CD14-positive monocyte (primary cell): ENCODE measurements around the gene MTMR3. TPM values are rescaled to one million over a fixed set of nuclear protein-coding genes. Genes with fewer than 3 reads are reported as not detected.

ENCODE experiments used
- DNase-seq, 3 donors: peaks; one replicate each; pipeline ENCODE4 v3.0.0-alpha.2; 2011 to 2022
- H2AFZ ChIP-seq: 2 replicates; pipeline ENCODE4 v1.6.0; 2012; ENCODE audit warnings: mild to moderate bottlenecking, low read depth, low read length, inconsistent platforms; ENCODE audit not compliant: insufficient read depth, poor library complexity, severe bottlenecking
- H3K27ac ChIP-seq, 2 donors: 1 replicate in 1 of 2; 2 replicates in 1 of 2; pipeline ENCODE4 v1.5.1; 2012 to 2013; ENCODE audit warnings: low read length in 2 of 2, control low read depth in 1 of 2, inconsistent platforms in 1 of 2, low read depth in 1 of 2, mild to moderate bottlenecking in 1 of 2
- H3K27me3 ChIP-seq, 2 donors: one replicate each; pipeline versions ENCODE4 v1.6.0 to v1.6.1; 2011 to 2013; ENCODE audit warnings: low read length in 2 of 2; ENCODE audit not compliant: control insufficient read depth in 2 of 2, insufficient read depth in 2 of 2
- H3K36me3 ChIP-seq, 2 donors: replicated peaks in 1 of 2; 1 replicate in 1 of 2; 2 replicates in 1 of 2; pipeline versions ENCODE4 v1.5.1 to v1.6.1; 2012 to 2013; ENCODE audit warnings: low read length in 2 of 2, control low read depth in 1 of 2, inconsistent platforms in 1 of 2, mild to moderate bottlenecking in 1 of 2; ENCODE audit not compliant: insufficient read depth in 2 of 2, control insufficient read depth in 1 of 2
- H3K4me1 ChIP-seq, 2 donors: 1 replicate in 1 of 2; 2 replicates in 1 of 2; pipeline versions ENCODE4 v1.5.1 to v1.6.1; 2012 to 2013; ENCODE audit warnings: low read length in 2 of 2, control low read depth in 1 of 2, inconsistent platforms in 1 of 2, mild to moderate bottlenecking in 1 of 2, moderate library complexity in 1 of 2; ENCODE audit not compliant: insufficient read depth in 2 of 2, control insufficient read depth in 1 of 2
- H3K4me2 ChIP-seq: replicated peaks from 2 replicates; pipeline ENCODE3; 2012; ENCODE audit warnings: low read length, moderate library complexity, mild to moderate bottlenecking; ENCODE audit not compliant: poor library complexity, severe bottlenecking; ENCODE audit errors: extremely low read depth
- H3K4me3 ChIP-seq, 3 experiments: fragments of 200-600 bp in 1 of 3; sonication (generic) in 1 of 3; replicated peaks in 1 of 3; 1 replicate in 2 of 3; 2 replicates in 1 of 3; pipeline ENCODE4 v1.5.1; 2011 to 2013; ENCODE audit warnings: low read length in 3 of 3, mild to moderate bottlenecking in 3 of 3, control low read depth in 2 of 3, low read depth in 2 of 3, inconsistent platforms in 1 of 3, moderate library complexity in 1 of 3
- H3K79me2 ChIP-seq: 2 replicates; pipeline ENCODE4 v1.6.0; 2012; ENCODE audit warnings: mild to moderate bottlenecking, control low read depth, inconsistent platforms, low read length, moderate library complexity; ENCODE audit not compliant: insufficient read depth
- H3K9ac ChIP-seq: 2 replicates; pipeline ENCODE4 v1.6.0; 2017; ENCODE audit warnings: low read length, mild to moderate bottlenecking; ENCODE audit not compliant: insufficient read depth, poor library complexity, severe bottlenecking
- H3K9me3 ChIP-seq, 2 donors: replicated peaks in 1 of 2; 1 replicate in 1 of 2; 2 replicates in 1 of 2; pipeline versions ENCODE4 v1.5.1 to v1.6.1; 2012 to 2013; ENCODE audit warnings: low read length in 2 of 2, control low read depth in 1 of 2; ENCODE audit not compliant: control insufficient read depth in 1 of 2, insufficient read depth in 1 of 2
- H4K20me1 ChIP-seq: 2 replicates; pipeline ENCODE4 v1.6.0; 2012; ENCODE audit warnings: mild to moderate bottlenecking, low read length, control low read depth, moderate library complexity; ENCODE audit not compliant: insufficient read depth
- H3K27ac Mint-ChIP-seq, 7 donors: one replicate each; pipeline ENCODE4 v1.8.0; 2020; ENCODE audit warnings: mild to moderate bottlenecking in 7 of 7, mixed read lengths in 7 of 7, moderate library complexity in 6 of 7, inconsistent platforms in 2 of 7
- H3K27me3 Mint-ChIP-seq, 3 donors: one replicate each; pipeline ENCODE4 v1.8.0; 2021 to 2022; ENCODE audit warnings: low read depth in 3 of 3, mild to moderate bottlenecking in 3 of 3, mixed read lengths in 3 of 3, moderate library complexity in 3 of 3, inconsistent platforms in 1 of 3
- H3K36me3 Mint-ChIP-seq, 2 donors: one replicate each; pipeline ENCODE4 v1.8.0; 2020; ENCODE audit warnings: mixed read lengths in 2 of 2, inconsistent platforms in 1 of 2, mild to moderate bottlenecking in 1 of 2
- H3K4me1 Mint-ChIP-seq: one replicate; pipeline ENCODE4 v1.8.0; 2020; ENCODE audit warnings: mild to moderate bottlenecking, mixed read lengths
- H3K4me3 Mint-ChIP-seq, 2 donors: one replicate each; pipeline ENCODE4 v1.8.0; 2020; ENCODE audit warnings: mild to moderate bottlenecking in 2 of 2, mixed read lengths in 2 of 2, moderate library complexity in 1 of 2
- H3K9me3 Mint-ChIP-seq, 7 donors: one replicate each; pipeline ENCODE4 v1.8.0; 2020 to 2022; ENCODE audit warnings: mixed read lengths in 7 of 7, mild to moderate bottlenecking in 6 of 7, moderate library complexity in 6 of 7, inconsistent platforms in 2 of 7
- CTCF ChIP-seq: fragments of 200-600 bp; IDR thresholded peaks from one replicate; pipeline ENCODE4 v1.8.0; 2022; ENCODE audit warnings: antibody characterized with exemption, mild to moderate bottlenecking
- WGBS: methylation state at CpG from one replicate; pipeline ENCODE4 v1.1.5; 2013; ENCODE audit warnings: missing lambda C conversion rate; ENCODE audit not compliant: insufficient coverage; 5-methylcytosine and 5-hydroxymethylcytosine counted together
- intact Hi-C, 2 donors: fragments of 100-400 bp; cut with micrococcal nuclease; formaldehyde crosslinking; loops; one replicate each; pipeline versions ENCODE4 v1.15.0 to v1.15.1; 2023
- polyA plus RNA-seq, 3 donors: library from polyadenylated mRNA; depleted of rRNA in 1 of 3; unstranded in 2 of 3; stranded (reverse) in 1 of 3; fragments of 300-500 nt in 2 of 3; fragments of >200 nt in 1 of 3; fragmentation: Illumina TruSeq in 2 of 3; gene quantifications; 1 replicate in 2 of 3; 2 replicates in 1 of 3; pipeline ENCODE4 v1.2.3, GENCODE V29; 2012 to 2021

The MTMR3 gene
- polyA plus RNA-seq, 3 donors, result 23.4 to 86.1 (median 30.2) TPM

DNA sequence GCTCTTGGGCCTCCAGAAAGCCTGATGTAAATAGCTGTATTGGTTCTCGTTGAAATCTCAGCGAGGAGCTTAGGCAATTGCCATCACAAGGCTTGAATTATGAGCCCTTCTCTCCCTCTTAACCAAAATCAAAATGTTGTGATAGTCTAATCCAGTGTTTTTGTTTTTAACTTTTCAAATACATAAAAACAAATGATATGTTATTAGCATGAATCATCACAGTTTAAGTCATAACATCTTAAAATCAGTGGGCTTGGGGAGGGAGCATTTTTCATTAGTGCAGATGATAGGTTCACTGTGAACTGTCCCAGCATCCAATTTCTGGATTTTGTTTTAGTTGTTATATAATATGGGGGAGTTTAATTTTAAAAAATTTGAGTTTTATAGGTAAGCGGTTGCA lies 148.4 kb downstream of the MTMR3 start:
- Histone ChIP-seq H2AFZ (no peak overlapping the region), H3K27ac (peak overlapping the region in 1 of 2 donors; percentile 69), H3K9me3 (no peaks in the 10 kb centered on the region), H3K36me3 (peaks cover 32 to 73% of the 10 kb centered on the region in 2 donors), H3K79me2 (no peaks in the 10 kb centered on the region), H3K9ac (no peak overlapping the region), H3K4me2 (no peak overlapping the region), H3K4me1 (peaks cover 16 to 27% of the 10 kb centered on the region in 2 donors), H3K4me3 (no peak overlapping the region), H4K20me1 (peaks cover 96% of the 10 kb centered on the region), H3K27me3 (no peaks in the 10 kb centered on the region)
- no CpG with 5 or more reads among the region's 3 CpGs for WGBS
- no peak for TF ChIP-seq CTCF
- peak overlapping the region in 4 of 7 donors; percentile 45 to 79 (median 57) for H3K27ac Mint-ChIP-seq
- intact Hi-C loops, result loop anchor here in 1 of 2 donors (10.0 kb wide), 1 partner anchor 213 kb away; the partner anchor contains the start of gene LIF
- peaks cover 45 to 62% of the 10 kb centered on the region in 2 donors for H3K36me3 Mint-ChIP-seq
- no peaks in the 10 kb centered on the region for H3K9me3 Mint-ChIP-seq
- DNase-seq, result no peak
- H3K4me3 Mint-ChIP-seq, result no peak overlapping the region
- H3K4me1 Mint-ChIP-seq, result peaks cover 25% of the 10 kb centered on the region
- peaks cover 0 to 2% (median 1%) of the 10 kb centered on the region in 3 donors for H3K27me3 Mint-ChIP-seq

DNA sequence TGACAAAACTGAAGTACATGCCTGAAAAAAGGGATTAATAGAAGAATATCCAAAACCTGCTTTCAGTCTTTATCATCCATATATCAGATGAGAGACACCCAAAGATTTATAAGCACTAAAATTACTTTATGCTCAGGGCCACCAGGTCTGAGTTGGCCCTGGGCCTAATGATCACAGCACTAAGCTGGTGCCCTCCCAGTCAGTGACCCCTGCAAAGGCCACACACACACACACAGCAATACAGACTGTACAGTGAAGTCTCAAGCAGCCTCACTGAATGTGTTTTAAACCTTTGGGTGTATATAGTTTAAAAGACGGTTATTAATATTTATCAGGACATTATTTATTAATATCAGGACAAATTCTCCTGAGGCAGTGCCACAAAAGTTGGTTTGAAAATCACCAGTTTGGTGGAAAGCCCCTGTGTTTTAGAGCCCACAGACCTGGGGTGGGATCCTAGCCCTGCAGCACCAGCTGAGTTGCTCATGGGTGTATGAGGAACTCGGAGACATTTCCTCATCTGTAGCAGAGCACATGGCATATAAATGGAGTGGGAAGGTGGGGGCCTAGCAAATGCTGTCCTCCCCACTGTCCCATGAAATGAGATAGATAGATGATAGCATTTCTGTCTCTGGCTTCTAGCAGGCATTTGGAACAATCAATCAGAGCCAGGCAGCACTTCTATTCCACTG lies 148.9 kb downstream of the MTMR3 start:
- Mint-ChIP-seq H3K4me1 (peaks cover 25% of the 10 kb centered on the region), H3K9me3 (no peaks in the 10 kb centered on the region), H3K27me3 (peaks cover 0 to 2% (median 1%) of the 10 kb centered on the region in 3 donors), H3K27ac (peak overlapping the region; percentile 63 to 86 (median 76)), H3K4me3 (no peak overlapping the region), H3K36me3 (peaks cover 40 to 57% of the 10 kb centered on the region in 2 donors)
- no peak overlapping the region for H3K9ac ChIP-seq
- intact Hi-C loops, result loop anchor here in 1 of 2 donors (10.0 kb wide), 1 partner anchor 213 kb away; the partner anchor contains the start of gene LIF
- no peak overlapping the region for H2AFZ ChIP-seq
- H3K79me2 ChIP-seq, result no peaks in the 10 kb centered on the region
- no CpG with 5 or more reads among the region's 2 CpGs for WGBS
- no peak overlapping the region for H3K4me2 ChIP-seq
- peaks cover 27 to 71% of the 10 kb centered on the region in 2 donors for H3K36me3 ChIP-seq
- no peaks in the 10 kb centered on the region for H3K27me3 ChIP-seq
- H3K4me3 ChIP-seq, result no peak overlapping the region
- peaks cover 16 to 27% of the 10 kb centered on the region in 2 donors for H3K4me1 ChIP-seq
- peak overlapping the region; percentile 39 to 69 for H3K27ac ChIP-seq
- H4K20me1 ChIP-seq, result peaks cover 91% of the 10 kb centered on the region
- DNase-seq, result peak in 1 of 3 donors; percentile 20
- H3K9me3 ChIP-seq, result no peaks in the 10 kb centered on the region
- TF ChIP-seq CTCF, result no peak
